NCI-H1092 treated with DMSO at 0.1 percent for 48 hours (cell line): ENCODE measurements around the gene DISP3.

Source experiments
- DNase-seq: peaks from one replicate; lab custom pipeline; 2025; lab: John Stamatoyannopoulos, UW

DISP3 gene

GRCh38 chr1:11529330-11529729 lies 50.4 kb downstream of the DISP3 start:
- DNase-seq, result no peak

GRCh38 chr1:11529763-11530730 lies 51.1 kb downstream of the DISP3 start:
- no peak for DNase-seq

GRCh38 chr1:11530731-11531311 lies 51.9 kb downstream of the DISP3 start:
- DNase-seq, result no peak

GRCh38 chr1:11531314-11531870 lies 52.4 kb downstream of the DISP3 start:
- no peak for DNase-seq

GRCh38 chr1:11531943-11532342 lies 53.0 kb downstream of the DISP3 start:
- DNase-seq, result no peak

GRCh38 chr1:11533790-11534787 lies 55.1 kb downstream of the DISP3 start:
- DNase-seq, result no peak

- DNase-seq, result no peak
These were observed 55.9 kb downstream of the DISP3 start for GRCh38 chr1:11534846-11535245.

- DNase-seq, result no peak
These were observed 56.4 kb downstream of the DISP3 start for GRCh38 chr1:11535316-11535715.

GRCh38 chr1:11535761-11536572 lies 57.0 kb downstream of the DISP3 start:
- no peak for DNase-seq

- DNase-seq, result no peak
These were observed 57.8 kb downstream of the DISP3 start for GRCh38 chr1:11536573-11537379.

- DNase-seq, result no peak
These were observed 58.4 kb downstream of the DISP3 start for GRCh38 chr1:11537380-11537764.

GRCh38 chr1:11537854-11538591 lies 59.1 kb downstream of the DISP3 start:
- no peak for DNase-seq

GRCh38 chr1:11538886-11539285 lies 59.9 kb downstream of the DISP3 start:
- DNase-seq, result no peak

GRCh38 chr1:11539850-11540772 lies 61.2 kb downstream of the DISP3 start:
- DNase-seq, result no peak

GRCh38 chr1:11540773-11541160 lies 61.8 kb downstream of the DISP3 start:
- DNase-seq, result no peak

- no peak for DNase-seq
These were observed 62.3 kb downstream of the DISP3 start for GRCh38 chr1:11541236-11541635.

GRCh38 chr1:11541956-11542355 lies 63.0 kb downstream of the DISP3 start:
- no peak for DNase-seq

- DNase-seq, result no peak
These were observed 64.4 kb downstream of the DISP3 start for GRCh38 chr1:11543392-11543791.
